Osteoblast (primary cell): Measurements from ENCODE around the gene GAS5. TPM values are rescaled to one million over a fixed set of nuclear protein-coding genes. Genes with fewer than 3 reads are reported as not detected.
"Not testable (repeated sequence)": the region's sequence is repeated elsewhere in the genome, so short reads cannot be mapped to it uniquely, and the experiment has no call there.

ENCODE experiments used
- DNase-seq: peaks from one replicate; pipeline ENCODE4 v3.0.0; 2011; ENCODE audit warnings: low spot score, mixed read lengths; ENCODE audit not compliant: insufficient read length; ENCODE audit errors: missing footprints
- H2AFZ ChIP-seq: 2 replicates; pipeline ENCODE4 v1.6.0; 2011; ENCODE audit warnings: mild to moderate bottlenecking, low read length
- H3K27ac ChIP-seq: 2 replicates; pipeline ENCODE4 v1.5.1; 2011; ENCODE audit warnings: mild to moderate bottlenecking, low read depth, low read length, moderate library complexity
- H3K27me3 ChIP-seq: 2 replicates; pipeline ENCODE4 v1.6.0; 2012; ENCODE audit warnings: mild to moderate bottlenecking, control low read depth, inconsistent platforms, low read length, moderate library complexity; ENCODE audit not compliant: insufficient read depth
- H3K36me3 ChIP-seq: 2 replicates; pipeline ENCODE4 v1.5.1; 2011; ENCODE audit warnings: mild to moderate bottlenecking, low read length, control low read depth, moderate library complexity; ENCODE audit not compliant: insufficient read depth
- H3K4me1 ChIP-seq: 2 replicates; pipeline ENCODE4 v1.5.1; 2011; ENCODE audit warnings: mild to moderate bottlenecking, low read length, control low read depth, moderate library complexity; ENCODE audit not compliant: insufficient read depth
- H3K4me2 ChIP-seq: 2 replicates; pipeline ENCODE4 v1.6.0; 2011; ENCODE audit warnings: mild to moderate bottlenecking, low read length; ENCODE audit not compliant: insufficient read depth
- H3K4me3 ChIP-seq: fragments of 200-600 bp; sonication (generic); 3 replicates; pipeline ENCODE4 v1.5.1; 2012; ENCODE audit warnings: mild to moderate bottlenecking, low read length, inconsistent platforms; ENCODE audit not compliant: insufficient read depth
- H3K79me2 ChIP-seq: 2 replicates; pipeline ENCODE4 v1.6.0; 2012; ENCODE audit warnings: mild to moderate bottlenecking, low read length, control low read depth, inconsistent platforms; ENCODE audit not compliant: insufficient read depth
- H3K9me3 ChIP-seq: 2 replicates; pipeline ENCODE4 v1.5.1; 2011; ENCODE audit warnings: low read depth, low read length, control low read depth
- H4K20me1 ChIP-seq: 2 replicates; pipeline ENCODE4 v1.6.0; 2012; ENCODE audit warnings: mild to moderate bottlenecking, low read length, control low read depth; ENCODE audit not compliant: insufficient read depth
- CTCF ChIP-seq: IDR thresholded peaks from 2 replicates; pipeline ENCODE4 v1.5.1; 2011; ENCODE audit warnings: mild to moderate bottlenecking, low read depth, low read length, moderate library complexity; ENCODE audit errors: extremely low read depth
- total RNA-seq: library from RNA; depleted of rRNA; stranded (reverse); fragments of >200 nt; gene quantifications from 2 replicates; pipeline ENCODE4 v1.2.3, GENCODE V29; 2012

The GAS5 gene
- total RNA-seq, 1 donor, result 220 TPM

GRCh38 chr1:173861731-173862145, 6.1 kb downstream of the GAS5 start:
- Histone ChIP-seq H3K79me2 (peaks cover 16% of the 10 kb centered on the region), H3K9me3 (no peaks in the 10 kb centered on the region), H3K27me3 (no peaks in the 10 kb centered on the region), H3K4me3 (no peak overlapping the region), H3K27ac (no peak overlapping the region), H3K4me2 (no peak overlapping the region), H4K20me1 (peaks cover 41% of the 10 kb centered on the region), H2AFZ (no peak overlapping the region), H3K4me1 (peaks cover 16% of the 10 kb centered on the region), H3K36me3 (peaks cover 56% of the 10 kb centered on the region)
- TF ChIP-seq CTCF, result no peak
- no peak for DNase-seq

- peaks cover 2% of the 10 kb centered on the region for H3K4me1 ChIP-seq
- no peak overlapping the region for H3K4me3 ChIP-seq
- no peak for DNase-seq
- H3K79me2 ChIP-seq, result no peaks in the 10 kb centered on the region
- no peak overlapping the region for H3K4me2 ChIP-seq
- no peaks in the 10 kb centered on the region for H3K27me3 ChIP-seq
- H3K27ac ChIP-seq, result no peak overlapping the region
- H2AFZ ChIP-seq, result no peak overlapping the region
- no peaks in the 10 kb centered on the region for H3K9me3 ChIP-seq
- H3K36me3 ChIP-seq, result peaks cover 46% of the 10 kb centered on the region
- no peak for TF ChIP-seq CTCF
- peaks cover 24% of the 10 kb centered on the region for H4K20me1 ChIP-seq
Observed at GRCh38 chr1:173860065-173860464, 7.7 kb downstream of the GAS5 start.

- H3K36me3 ChIP-seq, result peaks cover 41% of the 10 kb centered on the region
- H3K27me3 ChIP-seq, H2AFZ ChIP-seq: not testable (repeated sequence)
Observed at GRCh38 chr1:173859547-173859946, 8.2 kb downstream of the GAS5 start.

GRCh38 chr1:173857363-173857917, 10.3 kb downstream of the GAS5 start:
- Histone ChIP-seq H4K20me1 (no peaks in the 10 kb centered on the region), H3K4me3 (no peak overlapping the region), H3K36me3 (peaks cover 35% of the 10 kb centered on the region), H3K9me3 (no peaks in the 10 kb centered on the region), H2AFZ (no peak overlapping the region), H3K79me2 (no peaks in the 10 kb centered on the region), H3K4me1 (peaks cover 8% of the 10 kb centered on the region), H3K27me3 (no peaks in the 10 kb centered on the region), H3K4me2 (no peak overlapping the region), H3K27ac (peak overlapping the region; percentile 27)
- no peak for DNase-seq
- TF ChIP-seq CTCF, result no peak

More at GRCh38 chr1:173859547-173859946, 8.2 kb downstream of the GAS5 start:
- H3K9me3 ChIP-seq, H3K4me2 ChIP-seq, H3K4me3 ChIP-seq, H3K27ac ChIP-seq, DNase-seq, H3K4me1 ChIP-seq, H3K79me2 ChIP-seq: not testable (repeated sequence)
- peaks cover 19% of the 10 kb centered on the region for H4K20me1 ChIP-seq
